ENCODE results near the gene HES4.
A peak's percentile ranks its signal among the peaks of the same experiment; 100 is the strongest.
"Not testable (repeated sequence)": the region's sequence is repeated elsewhere in the genome, so short reads cannot be mapped to it uniquely, and the experiment has no call there.

Gene HES4

GRCh38 chr1:1033731-1034438 is 34.0 kb upstream of the HES4 start:
- Histone ChIP-seq H3K9me3 (ENCODE audit: control extremely low read depth in 1 of 5, control insufficient read depth in 4 of 5, insufficient read depth in 2 of 5, low read depth in 1 of 5, low read length in 4 of 5) (no peaks in the 10 kb centered on the region), H3K4me3 (ENCODE audit: control insufficient read depth in 1 of 7, extremely low read depth in 1 of 7, insufficient read depth in 4 of 7, low read depth in 2 of 7, low read length in 6 of 7) (peak overlapping the region in 5 of 7 experiments; percentile 17 to 50 (median 33)), H3K4me1 (ENCODE audit: control extremely low read depth in 1 of 4, control insufficient read depth in 4 of 4, insufficient read depth in 4 of 4, low read length in 3 of 4) (peaks cover 0 to 27% (median 24%) of the 10 kb centered on the region in 4 experiments), H3K36me3 (ENCODE audit: control insufficient read depth in 4 of 4, insufficient read depth in 4 of 4, low read length in 3 of 4) (no peaks in the 10 kb centered on the region), H3K27me3 (replicated peaks in 2 of 5; ENCODE audit: control insufficient read depth in 4 of 5, insufficient read depth in 5 of 5, low read length in 4 of 5) (peaks cover 0 to 78% (median 11%) of the 10 kb centered on the region in 5 experiments), H3K27ac (ENCODE audit: insufficient read depth in 1 of 2, low read depth in 1 of 2, low read length in 2 of 2, poor library complexity in 1 of 2, severe bottlenecking in 2 of 2) (no peak overlapping the region)
- ChIA-PET CTCF (interaction anchor here (1.0 to 2.8 kb wide), 7 partner anchors 10 to 88 kb away, joined by 3 to 7 read pairs (median 4); partner anchors contain the start of gene ISG15), POLR2A (no interaction called here)
- under 1% methylated on average over 55 of the region's 71 CpGs for WGBS (ENCODE audit: insufficient coverage)
- no peak for DNase-seq

GRCh38 chr1:1033009-1033587 is 33.2 kb upstream of the HES4 start:
- DNase-seq, result peak; percentile 88 to 93 (median 92)
- Histone ChIP-seq H3K27ac (ENCODE audit: insufficient read depth in 1 of 2, low read depth in 1 of 2, low read length in 2 of 2, poor library complexity in 1 of 2, severe bottlenecking in 2 of 2) (no peak overlapping the region), H3K4me3 (ENCODE audit: control insufficient read depth in 1 of 7, extremely low read depth in 1 of 7, insufficient read depth in 4 of 7, low read depth in 2 of 7, low read length in 6 of 7) (peak overlapping the region in 6 of 7 experiments; percentile 18 to 69 (median 50)), H3K9me3 (ENCODE audit: control extremely low read depth in 1 of 5, control insufficient read depth in 4 of 5, insufficient read depth in 2 of 5, low read depth in 1 of 5, low read length in 4 of 5) (no peaks in the 10 kb centered on the region), H3K27me3 (replicated peaks in 2 of 5; ENCODE audit: control insufficient read depth in 4 of 5, insufficient read depth in 5 of 5, low read length in 4 of 5) (peaks cover 0 to 70% (median 6%) of the 10 kb centered on the region in 5 experiments), H3K4me1 (ENCODE audit: control extremely low read depth in 1 of 4, control insufficient read depth in 4 of 4, insufficient read depth in 4 of 4, low read length in 3 of 4) (peaks cover 0 to 21% (median 17%) of the 10 kb centered on the region in 4 experiments), H3K36me3 (ENCODE audit: control insufficient read depth in 4 of 4, insufficient read depth in 4 of 4, low read length in 3 of 4) (no peaks in the 10 kb centered on the region)
- WGBS (ENCODE audit: insufficient coverage), result 0% methylated on average over 53 of the region's 73 CpGs
- CTCF ChIA-PET, result interaction anchor here (0.5 to 2.8 kb wide), 11 partner anchors 9 to 204 kb away, joined by 3 to 12 read pairs (median 4); partner anchors contain the start of gene ISG15
- POLR2A ChIA-PET, result no interaction called here

- H3K4me1 ChIP-seq (ENCODE audit: control extremely low read depth in 1 of 4, control insufficient read depth in 4 of 4, insufficient read depth in 4 of 4, low read length in 3 of 4), result peaks cover 0 to 21% (median 17%) of the 10 kb centered on the region in 4 experiments
- no peaks in the 10 kb centered on the region for H3K9me3 ChIP-seq (ENCODE audit: control extremely low read depth in 1 of 5, control insufficient read depth in 4 of 5, insufficient read depth in 2 of 5, low read depth in 1 of 5, low read length in 4 of 5)
- H3K27ac ChIP-seq (ENCODE audit: insufficient read depth in 1 of 2, low read depth in 1 of 2, low read length in 2 of 2, poor library complexity in 1 of 2, severe bottlenecking in 2 of 2), result no peak overlapping the region
- H3K27me3 ChIP-seq (replicated peaks in 2 of 5; ENCODE audit: control insufficient read depth in 4 of 5, insufficient read depth in 5 of 5, low read length in 4 of 5), result peaks cover 0 to 65% (median 5%) of the 10 kb centered on the region in 5 experiments
- H3K4me3 ChIP-seq (ENCODE audit: control insufficient read depth in 1 of 7, extremely low read depth in 1 of 7, insufficient read depth in 4 of 7, low read depth in 2 of 7, low read length in 6 of 7), result peak overlapping the region in 3 of 7 experiments; percentile 19 to 69 (median 55)
- DNase-seq, result peak; percentile 26 to 65 (median 58)
- H3K36me3 ChIP-seq (ENCODE audit: control insufficient read depth in 4 of 4, insufficient read depth in 4 of 4, low read length in 3 of 4), result no peaks in the 10 kb centered on the region
- WGBS (ENCODE audit: insufficient coverage), result 23% methylated on average over 6 of the region's 16 CpGs
- POLR2A ChIA-PET, result no interaction called here
- CTCF ChIA-PET, result interaction anchor here (1.1 to 2.8 kb wide), 9 partner anchors 12 to 260 kb away, joined by 3 to 12 read pairs (median 4); partner anchors contain the start of gene ISG15
These were observed 32.5 kb upstream of the HES4 start for GRCh38 chr1:1032424-1032823.

GRCh38 chr1:1031659-1032235 is 31.9 kb upstream of the HES4 start:
- H3K27me3 ChIP-seq (replicated peaks in 2 of 5; ENCODE audit: control insufficient read depth in 4 of 5, insufficient read depth in 5 of 5, low read length in 4 of 5), result peaks cover 0 to 63% (median 5%) of the 10 kb centered on the region in 5 experiments
- POLR2A ChIA-PET, result no interaction called here
- peaks cover 0 to 21% (median 18%) of the 10 kb centered on the region in 4 experiments for H3K4me1 ChIP-seq (ENCODE audit: control extremely low read depth in 1 of 4, control insufficient read depth in 4 of 4, insufficient read depth in 4 of 4, low read length in 3 of 4)
- CTCF ChIA-PET, result interaction anchor here (0.7 to 2.8 kb wide), 12 partner anchors 11 to 260 kb away, joined by 3 to 12 read pairs (median 3); partner anchors contain the start of gene ISG15
- H3K27ac ChIP-seq (ENCODE audit: insufficient read depth in 1 of 2, low read depth in 1 of 2, low read length in 2 of 2, poor library complexity in 1 of 2, severe bottlenecking in 2 of 2), result no peak overlapping the region
- no peaks in the 10 kb centered on the region for H3K9me3 ChIP-seq (ENCODE audit: control extremely low read depth in 1 of 5, control insufficient read depth in 4 of 5, insufficient read depth in 2 of 5, low read depth in 1 of 5, low read length in 4 of 5)
- WGBS (ENCODE audit: insufficient coverage), result 89% methylated on average over 4 of the region's 11 CpGs
- H3K4me3 ChIP-seq (ENCODE audit: control insufficient read depth in 1 of 7, extremely low read depth in 1 of 7, insufficient read depth in 4 of 7, low read depth in 2 of 7, low read length in 6 of 7), result no peak overlapping the region
- DNase-seq, result no peak
- H3K36me3 ChIP-seq (ENCODE audit: control insufficient read depth in 4 of 4, insufficient read depth in 4 of 4, low read length in 3 of 4), result no peaks in the 10 kb centered on the region

GRCh38 chr1:1030867-1031658 is 31.2 kb upstream of the HES4 start:
- DNase-seq; H3K9me3 ChIP-seq (ENCODE audit: control extremely low read depth in 1 of 5, control insufficient read depth in 4 of 5, insufficient read depth in 2 of 5, low read depth in 1 of 5, low read length in 4 of 5); H3K4me3 ChIP-seq (ENCODE audit: control insufficient read depth in 1 of 7, extremely low read depth in 1 of 7, insufficient read depth in 4 of 7, low read depth in 2 of 7, low read length in 6 of 7); POLR2A ChIA-PET; H3K36me3 ChIP-seq (ENCODE audit: control insufficient read depth in 4 of 4, insufficient read depth in 4 of 4, low read length in 3 of 4); H3K27ac ChIP-seq (ENCODE audit: insufficient read depth in 1 of 2, low read depth in 1 of 2, low read length in 2 of 2, poor library complexity in 1 of 2, severe bottlenecking in 2 of 2): not testable (repeated sequence)
- 97% methylated on average over 6 of the region's 7 CpGs for WGBS (ENCODE audit: insufficient coverage)
- Histone ChIP-seq H3K27me3 (replicated peaks in 2 of 5; ENCODE audit: control insufficient read depth in 4 of 5, insufficient read depth in 5 of 5, low read length in 4 of 5) (peaks cover 0 to 58% (median 5%) of the 10 kb centered on the region in 5 experiments), H3K4me1 (ENCODE audit: control extremely low read depth in 1 of 4, control insufficient read depth in 4 of 4, insufficient read depth in 4 of 4, low read length in 3 of 4) (peaks cover 0 to 21% (median 19%) of the 10 kb centered on the region in 4 experiments)
- CTCF ChIA-PET, result interaction anchor here (0.7 to 2.8 kb wide), 8 partner anchors 10 to 261 kb away, joined by 3 to 12 read pairs (median 3); partner anchors contain the start of gene ISG15

- Histone ChIP-seq H3K4me3 (ENCODE audit: control insufficient read depth in 1 of 7, extremely low read depth in 1 of 7, insufficient read depth in 4 of 7, low read depth in 2 of 7, low read length in 6 of 7) (no peak overlapping the region), H3K4me1 (ENCODE audit: control extremely low read depth in 1 of 4, control insufficient read depth in 4 of 4, insufficient read depth in 4 of 4, low read length in 3 of 4) (peaks cover 0 to 7% (median 5%) of the 10 kb centered on the region in 4 experiments), H3K27me3 (replicated peaks in 2 of 5; ENCODE audit: control insufficient read depth in 4 of 5, insufficient read depth in 5 of 5, low read length in 4 of 5) (peaks cover 0 to 36% (median under 1%) of the 10 kb centered on the region in 5 experiments), H3K27ac (ENCODE audit: insufficient read depth in 1 of 2, low read depth in 1 of 2, low read length in 2 of 2, poor library complexity in 1 of 2, severe bottlenecking in 2 of 2) (no peak overlapping the region), H3K36me3 (ENCODE audit: control insufficient read depth in 4 of 4, insufficient read depth in 4 of 4, low read length in 3 of 4) (no peaks in the 10 kb centered on the region), H3K9me3 (ENCODE audit: control extremely low read depth in 1 of 5, control insufficient read depth in 4 of 5, insufficient read depth in 2 of 5, low read depth in 1 of 5, low read length in 4 of 5) (no peaks in the 10 kb centered on the region)
- ChIA-PET CTCF (interaction anchor here (0.8 kb wide), 1 partner anchor 36 kb away, joined by 3 read pairs; no protein-coding TSS in a partner anchor), POLR2A (no interaction called here)
- 90% methylated on average over 14 of the region's 17 CpGs for WGBS (ENCODE audit: insufficient coverage)
- DNase-seq, result no peak
These were observed 27.9 kb upstream of the HES4 start for GRCh38 chr1:1027791-1028190.
